HG03060 (cell line): ENCODE results near the gene TNFRSF11A.

Experiments
- ATAC-seq: cut with Tn5 transposase; IDR thresholded peaks from one replicate; pipeline ENCODE4 v1.9.1; 2021; ENCODE audit warnings: low read depth, moderate number of reproducible peaks; ENCODE audit not compliant: unreplicated experiment

The TNFRSF11A gene

DNA sequence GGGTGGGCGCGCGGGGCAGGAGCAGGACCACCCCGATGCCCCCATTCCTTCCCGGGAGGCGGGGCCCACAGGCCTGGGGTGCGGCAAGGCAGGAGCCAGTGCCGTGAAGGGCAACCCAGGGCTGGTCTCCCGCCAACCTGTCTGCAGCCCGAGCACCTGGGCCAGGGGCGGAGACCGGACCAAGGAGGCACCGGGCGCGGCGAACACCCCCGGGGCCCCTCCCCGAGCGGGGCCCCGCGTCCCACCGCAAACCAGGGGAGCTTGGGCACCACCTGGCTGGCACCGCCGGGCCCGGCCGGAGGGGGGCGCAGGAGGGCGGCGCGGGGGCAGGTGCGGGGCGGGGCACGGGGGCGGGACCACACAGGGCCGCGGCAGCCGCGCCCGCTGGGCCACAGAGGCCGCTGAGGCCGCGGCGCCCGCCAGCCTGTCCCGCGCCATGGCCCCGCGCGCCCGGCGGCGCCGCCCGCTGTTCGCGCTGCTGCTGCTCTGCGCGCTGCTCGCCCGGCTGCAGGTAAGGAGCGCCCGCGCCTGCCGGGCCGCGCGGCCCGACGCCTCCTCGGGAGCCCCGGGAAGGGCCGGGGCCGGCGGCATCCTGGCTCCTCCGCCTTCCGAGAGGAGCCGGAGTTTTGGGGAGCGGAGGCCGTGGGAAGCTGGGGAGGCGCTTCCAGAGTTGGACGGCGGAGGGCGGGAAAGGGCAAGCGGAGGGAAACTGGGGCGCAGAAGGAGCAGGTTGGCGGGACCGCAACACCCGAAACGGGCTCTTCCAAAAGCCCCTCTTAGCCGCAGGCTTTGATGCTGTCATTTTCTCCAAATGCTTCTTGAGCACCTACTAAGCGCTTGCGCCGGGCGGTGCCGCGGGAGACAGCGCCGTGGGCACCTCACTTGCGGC is at the start of gene TNFRSF11A:
Gene TNFRSF11A, plus strand, starts transcription at position 394 of the 889 bp plus-strand sequence. Its CDS starts 43 bp downstream, at position 437.
- ATAC-seq = no peak

DNA sequence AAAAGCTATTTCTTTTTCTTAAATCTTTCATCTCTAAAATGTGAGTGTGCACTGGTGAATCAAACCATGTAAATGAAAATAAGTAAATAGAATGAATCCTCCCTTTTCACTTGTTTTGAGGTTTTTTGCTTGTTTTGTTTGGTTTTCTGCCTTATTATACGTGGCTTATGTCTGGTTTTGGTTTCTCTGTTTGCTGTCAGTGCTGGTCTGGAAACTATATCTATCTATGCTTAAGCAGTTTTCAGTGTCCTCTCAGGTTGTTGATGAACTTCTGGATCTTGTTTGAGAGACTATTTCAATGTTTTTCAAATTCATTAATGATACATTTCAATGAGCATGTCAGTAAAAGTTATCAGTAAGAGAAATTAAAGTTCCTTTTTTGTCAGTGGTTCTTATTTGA is 48.1 kb upstream of the TNFRSF11A start:
- ATAC-seq = no peak

DNA sequence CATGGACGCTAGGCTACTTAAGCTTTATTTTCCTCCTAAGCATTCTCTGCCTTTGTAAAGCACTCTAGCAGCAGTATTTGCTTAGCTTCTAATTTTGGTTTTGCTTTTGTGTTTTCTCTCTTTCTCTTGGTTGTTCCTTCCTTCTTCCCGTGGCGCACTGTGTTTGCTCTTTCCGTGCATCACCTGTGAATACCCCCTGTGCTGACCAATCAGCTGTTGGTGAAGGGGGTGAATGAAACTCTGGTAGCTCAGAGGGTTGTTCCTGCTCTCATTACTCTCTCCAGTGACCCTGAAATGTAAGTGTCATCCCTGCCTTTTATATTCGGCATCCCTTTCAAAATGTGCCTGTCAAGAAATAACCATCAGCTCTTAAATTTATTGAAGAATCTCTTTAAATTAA is 45.5 kb upstream of the TNFRSF11A start:
- ATAC-seq = no peak

GRCh38 chr18:62280058-62280457 is 45.1 kb upstream of the TNFRSF11A start:
- no peak for ATAC-seq

GRCh38 chr18:62280786-62281185 is 44.3 kb upstream of the TNFRSF11A start:
- no peak for ATAC-seq

DNA sequence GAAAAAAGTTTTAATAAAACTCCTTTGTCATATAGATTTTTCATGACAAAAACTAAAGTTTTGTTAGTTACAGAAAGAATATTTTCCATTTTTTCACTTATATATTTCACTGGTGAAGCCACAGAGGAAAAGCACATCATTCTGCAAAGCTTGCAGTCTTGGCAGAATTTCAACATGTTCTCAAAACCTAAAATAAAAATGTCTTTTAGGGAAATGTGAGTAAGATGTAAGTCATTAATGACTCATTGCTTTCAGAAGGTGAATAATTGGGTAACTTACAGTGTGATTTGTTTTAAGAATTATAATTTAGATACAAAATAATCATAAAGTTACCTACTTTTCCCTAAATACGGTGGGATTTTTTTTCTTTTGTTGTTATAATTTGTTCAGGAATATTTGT is 43.4 kb upstream of the TNFRSF11A start:
- ATAC-seq = no peak

DNA sequence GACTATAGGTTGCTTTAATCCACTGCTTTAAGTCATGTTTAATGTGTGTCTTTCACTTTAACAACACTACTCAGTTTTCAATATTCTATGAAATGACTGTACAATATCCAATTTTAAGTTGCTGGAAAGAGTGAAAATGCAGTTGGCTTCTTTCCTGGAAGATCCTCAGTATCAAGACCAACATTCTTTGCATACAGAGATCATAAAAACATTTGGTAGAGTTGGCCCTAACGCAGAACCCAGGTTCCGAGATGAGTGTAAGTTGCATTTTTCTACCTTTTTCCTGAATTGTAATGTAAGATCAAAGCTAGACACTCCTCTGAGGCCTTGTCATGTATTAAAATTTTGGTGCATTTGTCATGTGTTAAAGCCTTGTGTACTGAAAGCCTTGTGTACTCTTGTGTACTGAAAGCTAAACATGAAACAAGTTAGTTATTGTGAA is 42.9 kb upstream of the TNFRSF11A start:
- ATAC-seq = no peak

DNA sequence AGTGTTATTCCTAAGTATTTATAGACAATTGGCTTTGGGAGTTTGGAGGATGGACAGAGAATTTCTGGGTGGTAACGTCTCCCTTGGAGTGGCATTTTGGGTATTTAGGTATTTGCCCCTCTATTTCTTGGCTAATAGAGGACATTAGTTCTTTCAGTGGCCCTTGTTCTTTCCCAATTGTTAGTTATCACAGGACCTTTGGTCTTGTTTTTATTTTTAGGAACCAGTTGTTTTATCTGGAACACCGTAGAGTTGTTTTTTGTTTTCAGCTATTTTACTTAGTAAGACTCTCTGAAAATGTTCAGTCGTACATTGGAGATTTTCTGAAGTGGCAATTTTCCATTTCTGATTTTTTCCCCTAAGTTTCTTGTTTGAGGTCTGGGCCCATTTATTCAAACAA is 40.5 kb upstream of the TNFRSF11A start:
- ATAC-seq = no peak

DNA sequence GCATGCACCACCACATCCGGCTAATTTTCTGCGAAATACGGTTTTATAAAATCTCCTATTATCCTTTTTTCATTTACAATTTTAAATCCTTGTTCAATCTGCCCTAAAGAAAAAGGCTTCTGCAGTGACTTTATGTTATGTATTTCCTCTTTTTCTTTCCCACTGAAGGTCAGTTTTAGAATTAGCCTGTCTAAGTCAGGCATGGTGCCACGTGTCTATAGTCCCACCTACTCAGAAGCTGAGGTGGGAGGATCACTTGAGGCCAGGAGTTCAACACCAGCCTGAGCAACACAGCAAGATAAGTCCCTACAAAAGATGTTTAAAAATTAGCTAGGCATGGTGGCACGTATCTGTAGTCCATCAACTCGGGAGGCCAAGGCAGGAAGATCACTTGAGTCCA is 39.8 kb upstream of the TNFRSF11A start:
- ATAC-seq = no peak

- ATAC-seq = no peak
Measured at GRCh38 chr18:62287781-62288664, 37.1 kb upstream of the TNFRSF11A start.

GRCh38 chr18:62288665-62289008 is 36.5 kb upstream of the TNFRSF11A start:
- no peak for ATAC-seq

DNA sequence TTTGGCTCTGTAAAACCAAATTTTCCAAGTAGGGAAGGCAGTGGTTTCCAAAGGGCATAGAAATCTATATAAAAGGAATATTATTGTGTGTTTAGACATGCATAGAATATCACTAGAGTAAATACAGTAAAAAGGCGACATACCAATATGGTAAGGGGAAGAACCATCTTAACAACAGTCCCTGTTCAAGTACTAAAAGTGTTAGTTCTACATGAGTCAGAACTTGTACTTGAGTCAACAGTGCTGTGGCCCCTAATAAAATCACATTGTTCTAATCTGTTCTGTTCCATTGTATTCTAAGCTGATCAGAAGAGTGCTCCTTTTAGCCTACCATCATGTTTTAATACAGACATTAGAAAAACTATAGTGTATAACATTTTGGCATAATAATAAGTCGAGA is 36.1 kb upstream of the TNFRSF11A start:
- ATAC-seq = no peak

- no peak for ATAC-seq
Measured at GRCh38 chr18:62294073-62294472, 31.0 kb upstream of the TNFRSF11A start.

DNA sequence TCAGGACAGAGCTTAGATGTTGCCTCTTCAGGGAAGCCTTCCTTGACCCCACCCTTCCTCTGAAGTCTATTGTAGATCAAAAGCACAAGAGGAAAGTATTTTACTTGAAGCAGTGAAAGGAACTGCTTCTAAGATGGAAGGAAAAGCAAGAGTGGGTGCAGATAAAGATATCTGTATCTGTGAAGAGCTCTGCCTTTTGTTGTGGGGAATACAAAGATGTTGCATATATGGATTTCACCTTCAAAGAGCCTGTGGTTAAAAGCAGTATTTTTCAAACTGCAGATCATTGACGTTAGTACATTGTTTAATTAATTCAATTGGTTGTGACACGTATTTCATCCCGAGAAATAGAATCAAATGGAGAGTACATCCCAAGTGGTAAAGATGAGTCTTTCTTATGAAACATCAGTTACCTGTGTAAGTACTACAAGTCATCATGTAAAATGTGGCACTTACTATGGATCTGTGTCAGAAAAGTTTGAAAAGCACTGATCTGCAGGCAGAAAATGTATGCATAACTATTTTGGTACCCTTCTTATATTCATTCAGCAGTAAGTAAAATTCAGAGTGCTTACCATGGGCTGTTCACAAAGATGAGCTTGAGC is 24.6 kb upstream of the TNFRSF11A start:
- ATAC-seq = no peak

GRCh38 chr18:62301322-62301721 is 23.8 kb upstream of the TNFRSF11A start:
- no peak for ATAC-seq

DNA sequence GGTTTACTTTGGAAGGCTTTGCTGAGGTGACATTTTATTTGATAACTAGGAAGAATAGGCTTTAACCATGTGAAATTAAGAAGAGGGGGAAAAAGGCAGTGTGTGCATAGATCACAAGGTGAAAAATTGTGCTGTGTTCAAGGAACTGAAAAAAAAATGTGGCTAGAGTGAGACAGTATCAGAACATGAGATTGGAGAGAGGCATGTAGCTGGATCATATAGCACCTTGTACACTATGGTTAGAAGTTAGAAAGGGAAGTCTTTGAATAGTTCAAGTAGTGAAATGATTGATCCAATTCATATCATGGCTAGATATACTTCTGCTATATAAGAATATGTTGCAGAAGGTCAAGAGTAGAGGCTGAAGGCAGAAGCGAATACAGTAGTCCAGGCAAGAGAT is 12.3 kb upstream of the TNFRSF11A start:
- no peak for ATAC-seq

DNA sequence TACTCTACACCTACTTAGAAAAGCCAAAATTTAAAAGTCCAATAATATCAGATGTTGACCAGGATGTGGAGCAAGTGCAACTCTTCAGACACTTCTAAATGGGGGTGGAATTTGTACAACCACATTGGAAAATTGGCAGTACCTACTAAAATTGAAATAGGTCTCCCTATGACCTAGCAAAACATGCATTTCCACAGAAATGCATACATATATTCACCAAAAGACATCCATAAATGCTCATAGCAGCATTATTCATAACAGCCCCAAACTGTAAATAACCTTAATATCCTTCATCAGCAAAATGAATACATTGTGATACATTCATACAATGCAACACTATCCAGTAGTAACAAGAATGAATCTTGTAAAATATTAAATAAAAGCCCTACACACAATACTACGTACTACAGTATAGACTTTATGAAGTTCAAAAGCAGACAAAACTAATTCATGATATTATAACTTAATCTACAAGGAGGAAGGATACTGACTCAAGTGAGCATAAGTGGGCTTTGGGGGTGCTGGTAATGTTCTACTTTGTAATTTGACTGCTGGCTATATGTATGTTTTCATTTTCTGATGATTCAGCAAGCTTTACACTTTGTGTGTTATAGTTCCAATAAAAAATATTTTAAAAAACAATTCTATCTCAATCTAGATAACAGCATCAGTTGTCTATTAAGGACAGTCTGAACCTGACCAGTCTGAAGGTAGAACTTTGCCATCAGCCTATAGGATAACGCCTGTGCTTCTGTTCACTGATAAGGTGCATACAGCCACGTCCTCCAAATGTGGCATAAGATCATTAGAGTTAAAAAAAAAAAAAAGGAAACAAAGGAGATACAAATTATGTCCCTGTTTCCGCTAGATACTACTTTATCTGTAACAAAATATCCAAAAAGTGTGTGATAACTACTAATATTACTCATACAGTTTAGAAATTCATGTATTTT is 6.6 kb upstream of the TNFRSF11A start:
- ATAC-seq = no peak

DNA sequence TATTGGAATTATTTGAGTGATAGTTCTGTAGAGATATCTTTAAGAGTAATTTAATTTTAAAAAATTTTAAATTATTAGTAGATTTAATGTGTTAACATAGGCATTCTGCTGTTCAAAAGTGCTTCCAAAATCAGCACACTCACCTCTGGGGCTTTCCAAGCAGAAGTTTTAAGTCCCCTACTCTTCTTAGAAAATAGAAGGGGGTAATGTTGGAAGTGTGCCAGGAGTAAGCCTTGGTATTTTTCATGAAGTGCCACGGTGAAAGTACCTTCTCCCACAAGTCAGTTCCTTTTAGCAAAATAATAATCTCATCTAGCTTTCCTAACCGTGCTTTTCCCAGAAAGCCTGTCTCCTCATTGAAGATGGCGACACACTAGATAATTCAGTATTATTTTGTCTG is 3.9 kb upstream of the TNFRSF11A start:
- ATAC-seq = no peak

GRCh38 chr18:62323483-62324180 is 1.5 kb upstream of the TNFRSF11A start:
- no peak for ATAC-seq
